Motor neuron (in vitro differentiated cells): ENCODE measurements around the gene SPATA24. TPM values are rescaled to one million over a fixed set of nuclear protein-coding genes. Genes with fewer than 3 reads are reported as not detected.

Experiments used
- ATAC-seq, 8 experiments: fragments of 200-7000 bp; cut with Tn5 transposase; replicated peaks in 6 of 8; 2 replicates each; pipeline ENCODE4 v1.8.0; 2021; ENCODE audit warnings: mild to moderate bottlenecking in 8 of 8, moderate library complexity in 8 of 8
- H3K27ac ChIP-seq, 2 donors: fragments of 250-450 bp; sonication (Bioruptor Pico); 2 replicates each; pipeline ENCODE4 v1.9.0; 2021; ENCODE audit warnings: antibody characterized with exemption in 2 of 2, mild to moderate bottlenecking in 2 of 2, moderate library complexity in 1 of 2
- H3K4me1 ChIP-seq, 2 donors: fragments of 250-450 bp; sonication (Bioruptor Pico); replicated peaks in 1 of 2; 2 replicates each; pipeline ENCODE4 v1.6.1; 2021; ENCODE audit warnings: antibody characterized with exemption in 2 of 2, mild to moderate bottlenecking in 2 of 2, moderate library complexity in 1 of 2
- H3K4me3 ChIP-seq, 5 donors: fragments of 250-450 bp; sonication (Bioruptor Pico); 2 replicates each; pipeline ENCODE4 v1.9.0; 2021; ENCODE audit warnings: antibody characterized with exemption in 5 of 5, mild to moderate bottlenecking in 5 of 5, moderate library complexity in 4 of 5
- WGBS, 10 experiments: fragments of 450-650 bp; shearing (Covaris generic); methylation state at CpG; one replicate each; pipeline ENCODE4 v1.0.0; 2022; 5-methylcytosine and 5-hydroxymethylcytosine counted together
- in situ Hi-C, 9 experiments: fragments of 400-800 bp; cut with MboI; loops; one replicate each; pipeline ENCODE4 v1.15.0; 2021; ENCODE audit warnings: low sequenced_read_pairs in 9 of 9, low pct_unique_long_range_greater_than_20kb in 2 of 9; ENCODE audit not compliant: unreplicated experiment in 9 of 9
- total RNA-seq, 8 experiments: library from RNA; unstranded; fragments of 300-600 nt; gene quantifications; 2 replicates each; pipeline versions ENCODE4 v1.2.3 to v1.2.4, GENCODE V29; 2022

The SPATA24 gene
- total RNA-seq, 8 experiments from 2014 or later: 8.3 to 13.2 (median 10.5) TPM

- no peak overlapping the region for H3K27ac ChIP-seq
- no peaks in the 10 kb centered on the region for H3K4me1 ChIP-seq
- in situ Hi-C loops: loop anchor here in 2 of 9 experiments (25.0 kb wide), 2 partner anchors 331 to 356 kb away; partner anchors contain the start of gene PSD2 (in 1 of the 2)
- 67 to 100% (median 93%) methylated on average over 1 of the region's 1 CpG; no CpG with 5 or more reads in 3 of the 10 experiments for WGBS, 10 experiments
- no peak overlapping the region for H3K4me3 ChIP-seq
- ATAC-seq: no peak
These were observed 27.8 kb upstream of the SPATA24 start for GRCh38 chr5:139431706-139432105.

GRCh38 chr5:139430015-139430414 is 26.1 kb upstream of the SPATA24 start:
- in situ Hi-C loops: loop anchor here in 2 of 9 experiments (25.0 kb wide), 2 partner anchors 332 to 357 kb away; partner anchors contain the start of gene PSD2 (in 1 of the 2)

GRCh38 chr5:139426203-139426885 is 22.5 kb upstream of the SPATA24 start:
- H3K4me1 ChIP-seq: peaks cover 0 to 5% of the 10 kb centered on the region in 2 donors
- H3K4me3 ChIP-seq: no peak overlapping the region
- no peak overlapping the region for H3K27ac ChIP-seq
- no peak for ATAC-seq
- in situ Hi-C loops: loop anchor here in 6 of 9 experiments (10.0 to 25.0 kb wide), 5 partner anchors 78 to 361 kb away; partner anchors contain the start of gene PSD2 (in 1 of the 6)
- WGBS, 10 experiments: 50 to 100% (median 82%) methylated on average over 1 to 6 of the region's 8 CpGs; no CpG with 5 or more reads in 3 of the 10 experiments

More at GRCh38 chr5:139430015-139430414, 26.1 kb upstream of the SPATA24 start:
- H3K4me1 ChIP-seq: no peaks in the 10 kb centered on the region
- 36 to 100% (median 78%) methylated on average over 1 to 2 of the region's 2 CpGs for WGBS, 10 experiments
- no peak for ATAC-seq
- no peak overlapping the region for H3K27ac ChIP-seq
- no peak overlapping the region for H3K4me3 ChIP-seq

- Histone ChIP-seq H3K27ac (no peak overlapping the region), H3K4me3 (no peak overlapping the region), H3K4me1 (peaks cover 0 to 5% of the 10 kb centered on the region in 2 donors)
- WGBS, 10 experiments: 58 to 100% (median 90%) methylated on average over 1 to 5 of the region's 5 CpGs; no CpG with 5 or more reads in 1 of the 10 experiments
- no peak for ATAC-seq
- in situ Hi-C loops: loop anchor here in 6 of 9 experiments (10.0 to 25.0 kb wide), 5 partner anchors 79 to 362 kb away; partner anchors contain the start of gene PSD2 (in 1 of the 6)
These were observed 21.6 kb upstream of the SPATA24 start for GRCh38 chr5:139425497-139425896.

- peak; percentile 60 to 94 (median 78) for ATAC-seq
- 0 to 50% (median 40%) methylated on average over 2 to 5 of the region's 5 CpGs; no CpG with 5 or more reads in 2 of the 10 experiments for WGBS, 10 experiments
- Histone ChIP-seq H3K27ac (no peak overlapping the region), H3K4me3 (no peak overlapping the region), H3K4me1 (peaks cover 0 to 5% of the 10 kb centered on the region in 2 donors)
- in situ Hi-C loops: loop anchor here in 4 of 9 experiments (10.0 kb wide), 3 partner anchors 82 to 342 kb away; no protein-coding TSS in a partner anchor
These were observed 18.5 kb upstream of the SPATA24 start for GRCh38 chr5:139422307-139422893.

GRCh38 chr5:139419226-139420192 is 15.6 kb upstream of the SPATA24 start:
- Histone ChIP-seq H3K27ac (no peak overlapping the region), H3K4me1 (peaks cover 11 to 16% of the 10 kb centered on the region in 2 donors), H3K4me3 (no peak overlapping the region)
- no peak for ATAC-seq
- 40 to 100% (median 89%) methylated on average over 1 to 6 of the region's 9 CpGs; no CpG with 5 or more reads in 1 of the 10 experiments for WGBS, 10 experiments
- in situ Hi-C loops: loop anchor here in 4 of 9 experiments (10.0 kb wide), 3 partner anchors 85 to 345 kb away; no protein-coding TSS in a partner anchor

GRCh38 chr5:139418793-139419192 is 14.9 kb upstream of the SPATA24 start:
- WGBS, 10 experiments: 43 to 100% (median 77%) methylated on average over 1 of the region's 1 CpG; no CpG with 5 or more reads in 2 of the 10 experiments
- H3K4me1 ChIP-seq: peaks cover 11 to 18% of the 10 kb centered on the region in 2 donors
- H3K4me3 ChIP-seq: no peak overlapping the region
- no peak overlapping the region for H3K27ac ChIP-seq
- no peak for ATAC-seq
- in situ Hi-C loops: no loop called here

GRCh38 chr5:139417214-139417613 is 13.3 kb upstream of the SPATA24 start:
- no peak for ATAC-seq
- in situ Hi-C loops: no loop called here
- Histone ChIP-seq H3K4me1 (peaks cover 11 to 14% of the 10 kb centered on the region in 2 donors), H3K27ac (no peak overlapping the region), H3K4me3 (no peak overlapping the region)
- WGBS, 10 experiments: 50 to 100% (median 84%) methylated on average over 1 to 4 of the region's 4 CpGs; no CpG with 5 or more reads in 1 of the 10 experiments

GRCh38 chr5:139416651-139417050 is 12.8 kb upstream of the SPATA24 start:
- 91 to 100% (median 95%) methylated on average over 1 to 8 of the region's 9 CpGs; no CpG with 5 or more reads in 3 of the 10 experiments for WGBS, 10 experiments
- no peak overlapping the region for H3K27ac ChIP-seq
- H3K4me3 ChIP-seq: no peak overlapping the region
- peaks cover 12 to 14% of the 10 kb centered on the region in 2 donors for H3K4me1 ChIP-seq
- in situ Hi-C loops: no loop called here
- no peak for ATAC-seq

GRCh38 chr5:139415869-139416268 is 12.0 kb upstream of the SPATA24 start:
- H3K27ac ChIP-seq: no peak overlapping the region
- peaks cover 14 to 20% of the 10 kb centered on the region in 2 donors for H3K4me1 ChIP-seq
- in situ Hi-C loops: no loop called here
- H3K4me3 ChIP-seq: no peak overlapping the region
- no peak for ATAC-seq

- H3K27ac ChIP-seq: no peak overlapping the region
- in situ Hi-C loops: no loop called here
- H3K4me1 ChIP-seq: peaks cover 14 to 21% of the 10 kb centered on the region in 2 donors
- peak in 6 of 8 experiments; percentile 36 to 92 (median 68) for ATAC-seq
- WGBS, 10 experiments: 40 to 92% (median 76%) methylated on average over 1 to 6 of the region's 8 CpGs
- no peak overlapping the region for H3K4me3 ChIP-seq
These were observed 11.5 kb upstream of the SPATA24 start for GRCh38 chr5:139415221-139415861.
